Heart right ventricle (tissue), 16 donors: ENCODE results near the gene KIF26B. TPM values are rescaled to one million over a fixed set of nuclear protein-coding genes. Genes with fewer than 3 reads are reported as not detected.

Experiments used
- ATAC-seq, 8 donors: fragments of 200-7000 bp; cut with Tn5 transposase; one replicate each; pipeline ENCODE4 v1.9.1; 2020; ENCODE audit warnings: mild to moderate bottlenecking in 8 of 8, moderate library complexity in 8 of 8, moderate number of reproducible peaks in 1 of 8
- DNase-seq, 2 donors: peaks; one replicate each; pipeline ENCODE4 v3.0.0-alpha.2; 2020
- H3K27ac ChIP-seq, 10 donors: fragments of 200-600 bp; sonication (generic) in 2 of 10; one replicate each; pipeline versions ENCODE4 v1.5.0 to v1.8.0; 2020 to 2022; ENCODE audit warnings: mild to moderate bottlenecking in 3 of 10
- H3K27me3 ChIP-seq, 7 donors: fragments of 200-600 bp; one replicate each; pipeline ENCODE4 v1.8.0; 2021 to 2022; ENCODE audit warnings: mild to moderate bottlenecking in 2 of 7
- H3K36me3 ChIP-seq, 9 donors: fragments of 200-600 bp; sonication (generic) in 1 of 9; one replicate each; pipeline versions ENCODE4 v1.5.0 to v1.8.0; 2020 to 2022; ENCODE audit warnings: mild to moderate bottlenecking in 2 of 9
- H3K4me1 ChIP-seq, 9 donors: fragments of 200-600 bp; sonication (generic) in 1 of 9; one replicate each; pipeline versions ENCODE4 v1.5.0 to v1.8.0; 2020 to 2022; ENCODE audit warnings: mild to moderate bottlenecking in 4 of 9
- H3K4me3 ChIP-seq, 10 donors: fragments of 200-600 bp; sonication (generic) in 2 of 10; one replicate each; pipeline versions ENCODE4 v1.5.0 to v1.8.0; 2020 to 2022; ENCODE audit warnings: mild to moderate bottlenecking in 7 of 10, moderate library complexity in 2 of 10
- H3K9me3 ChIP-seq, 11 donors: fragments of 200-600 bp in 10 of 11; sonication (generic) in 2 of 11; one replicate each; pipeline versions ENCODE4 v1.5.0 to v1.8.0; 2013 to 2022; ENCODE audit warnings: mild to moderate bottlenecking in 2 of 11, control low read depth in 1 of 11, moderate library complexity in 1 of 11
- CTCF ChIP-seq, 9 donors: fragments of 200-600 bp; sonication (generic) in 2 of 9; IDR thresholded peaks; one replicate each; pipeline versions ENCODE4 v1.5.0 to v1.8.0; 2021 to 2022; ENCODE audit warnings: antibody characterized with exemption in 9 of 9, mild to moderate bottlenecking in 5 of 9, moderate library complexity in 1 of 9
- WGBS, 2 donors: extraction: QIAGEN DNeasy Blood & Tissue Kit; methylation state at CpG; one replicate each; pipeline ENCODE4 v1.1.7; 2013; ENCODE audit warnings: inconsistent platforms in 1 of 2; 5-methylcytosine and 5-hydroxymethylcytosine counted together
- intact Hi-C, 10 donors: fragments of 100-400 bp; cut with DNase I; formaldehyde crosslinking; loops; one replicate each; pipeline versions ENCODE4 v1.11.1 to v1.14.2; 2022
- polyA plus RNA-seq, 2 donors: library from polyadenylated mRNA; stranded (reverse); fragments of 200-250 nt; gene quantifications; one replicate each; pipeline ENCODE4 v1.2.3, GENCODE V29; 2013
- total RNA-seq, 10 donors: library from RNA; stranded (reverse); fragmentation: NEBNext Ultra II Directional in 3 of 10; extraction: Animal tissue kit (Norgen Biotek cat#: 25700) in 3 of 10; gene quantifications; one replicate each; pipeline versions ENCODE4 v1.2.1 to v1.2.4, GENCODE V29; 2021 to 2023
- donor health status: Arrhythmogenic right ventricular cardiomyopathy.
- donor health status: ischemic (EF 13 %, LVEDD 7.1; RV severe dilation, severe dysfunction).
- donor health status: healthy with polysubstance abuse.
- donor health status: DM: no; HTN: yes; CAD: no.
- donor health status: DM: no; HTN: no; CAD: no.
- donor health status: ischemic (EF 25% LVEDD 6.9; RV normal size, moderate dysfunction).
- donor health status: ischemic (EF 25% LVEDD 5.7; RV mildly dilated, moderate dysfunction).
- donor health status: healthy.
- donor health status: DM: yes; HTN: yes; CAD: no.
- donor health status: Ischemic cardiomyopathy.
- donor health status: ischemic (EF 35%, LVEDD 5.7; RV mildly dilated, moderate dysfunction).
- donor health status: nonischemic (EF 11% LVEDD 7.7; RV severe dilation, severe dysfunction).
- donor health status: DM: yes; HTN: yes; CAD: no.
- donor health status: PGD.
- donor health status: ischemic (EF 29% LVEDD 5.4; RV normal size, mild dysfunction).
- donor health status: nonischemic (EF 23%, LVEDD 6.1; RV moderate dilation, normal function).

Gene KIF26B
- total and polyA plus RNA-seq, 12 donors, result 0.66 to 8.8 (median 2.8) TPM

GRCh38 chr1:245327360-245327759, 172.6 kb downstream of the KIF26B start:
- no peak for TF ChIP-seq CTCF (IDR thresholded peaks at IDR 0.05)
- peaks cover 0 to 2% (median 0%) of the 10 kb centered on the region in 7 donors for H3K27me3 ChIP-seq
- ATAC-seq (peak in 2 of 8 donors; percentile 33 to 64), DNase-seq (no peak)
- H3K4me1 ChIP-seq, result peaks cover 0 to 11% (median 0%) of the 10 kb centered on the region in 9 donors
- intact Hi-C loops, result loop anchor here in 1 of 10 donors (10.0 kb wide), 1 partner anchor 677 kb away; no protein-coding TSS in a partner anchor
- H3K27ac ChIP-seq, result peak overlapping the region in 2 of 10 donors; percentile 23 to 36
- no peaks in the 10 kb centered on the region for H3K36me3 ChIP-seq
- WGBS, 2 donors, result 60 to 61% methylated on average over 3 of the region's 3 CpGs
- no peaks in the 10 kb centered on the region for H3K9me3 ChIP-seq
- no peak overlapping the region for H3K4me3 ChIP-seq

DNA sequence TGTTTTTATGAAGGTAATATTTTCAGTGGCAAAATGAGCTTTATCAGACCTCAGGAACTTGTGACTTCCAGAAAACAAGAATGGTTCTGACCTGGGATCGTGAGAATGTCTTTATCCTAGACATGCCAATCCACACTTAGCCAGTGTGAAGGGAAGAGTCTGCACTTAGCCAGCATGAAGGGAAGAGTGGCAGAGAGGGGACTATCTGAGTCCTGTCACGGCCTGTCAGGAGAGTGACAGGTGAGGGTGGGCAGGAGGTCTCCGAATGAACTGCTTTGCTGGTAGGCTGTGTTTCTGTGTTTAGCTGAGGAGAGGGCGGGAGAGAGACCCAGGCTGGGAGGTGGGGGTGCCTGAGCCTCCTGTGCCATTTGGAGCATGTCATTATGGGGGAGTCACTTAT, 173.1 kb downstream of the KIF26B start:
- no peak for TF ChIP-seq CTCF (IDR thresholded peaks at IDR 0.05)
- H3K4me1 ChIP-seq, result peaks cover 0 to 11% (median 0%) of the 10 kb centered on the region in 9 donors
- DNase-seq, result no peak
- H3K27ac ChIP-seq, result peak overlapping the region in 2 of 10 donors; percentile 23 to 36
- intact Hi-C loops, result loop anchor here in 1 of 10 donors (10.0 kb wide), 1 partner anchor 677 kb away; no protein-coding TSS in a partner anchor
- ATAC-seq, result peak in 4 of 8 donors; percentile 26 to 57 (median 36)
- H3K9me3 ChIP-seq, result no peaks in the 10 kb centered on the region
- no peak overlapping the region for H3K4me3 ChIP-seq
- no peaks in the 10 kb centered on the region for H3K36me3 ChIP-seq
- H3K27me3 ChIP-seq, result peaks cover 0 to 2% (median 0%) of the 10 kb centered on the region in 7 donors
- 58 to 66% methylated on average over 4 of the region's 4 CpGs for WGBS, 2 donors

GRCh38 chr1:245330951-245331350, 176.2 kb downstream of the KIF26B start:
- no peaks in the 10 kb centered on the region for H3K9me3 ChIP-seq
- no peak overlapping the region for H3K27ac ChIP-seq
- H3K27me3 ChIP-seq, result peaks cover 0 to 2% (median 0%) of the 10 kb centered on the region in 7 donors
- TF ChIP-seq CTCF (IDR thresholded peaks at IDR 0.05), result no peak
- no peak overlapping the region for H3K4me3 ChIP-seq
- H3K4me1 ChIP-seq, result peaks cover 0 to 11% (median 0%) of the 10 kb centered on the region in 9 donors
- WGBS, 2 donors, result 95 to 97% methylated on average over 26 of the region's 26 CpGs
- H3K36me3 ChIP-seq, result no peaks in the 10 kb centered on the region
- ATAC-seq (no peak), DNase-seq (no peak)
- intact Hi-C loops, result loop anchor here in 1 of 10 donors (10.0 kb wide), 2 partner anchors 176 to 674 kb away; partner anchors contain the start of gene KIF26B

DNA sequence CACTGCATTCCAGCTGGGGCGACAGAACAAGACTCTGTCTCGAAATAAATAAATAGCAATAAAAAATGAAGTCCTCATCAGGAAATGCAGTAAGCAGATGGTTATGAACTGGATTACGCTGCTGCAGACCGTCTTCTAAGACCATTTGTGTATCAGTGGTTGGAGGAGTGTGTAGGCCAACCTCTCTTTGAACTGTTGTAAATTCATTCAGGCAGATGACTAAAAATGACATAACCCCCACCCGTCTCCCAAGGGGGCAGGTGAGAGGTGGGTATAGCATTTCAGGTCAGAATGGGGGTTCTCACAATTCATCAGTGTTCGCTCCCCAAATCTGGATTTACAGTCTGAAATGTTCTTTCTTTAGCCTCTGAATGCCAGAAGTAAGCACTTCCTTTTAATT, 177.3 kb downstream of the KIF26B start:
- intact Hi-C loops, result loop anchor here in 1 of 10 donors (10.0 kb wide), 2 partner anchors 177 to 673 kb away; partner anchors contain the start of gene KIF26B
- 94 to 96% methylated on average over 6 of the region's 6 CpGs for WGBS, 2 donors

More for the DNA sequence above, 177.3 kb downstream of the KIF26B start:
- H3K27me3 ChIP-seq, result no peaks in the 10 kb centered on the region
- DNase-seq (no peak), ATAC-seq (no peak)
- H3K4me3 ChIP-seq, result no peak overlapping the region
- peaks cover 0 to 11% (median 0%) of the 10 kb centered on the region in 9 donors for H3K4me1 ChIP-seq
- H3K9me3 ChIP-seq, result no peaks in the 10 kb centered on the region
- no peaks in the 10 kb centered on the region for H3K36me3 ChIP-seq
- TF ChIP-seq CTCF (IDR thresholded peaks at IDR 0.05), result no peak
- no peak overlapping the region for H3K27ac ChIP-seq
